Measurements from ENCODE around the gene POLR1E.

POLR1E gene

DNA sequence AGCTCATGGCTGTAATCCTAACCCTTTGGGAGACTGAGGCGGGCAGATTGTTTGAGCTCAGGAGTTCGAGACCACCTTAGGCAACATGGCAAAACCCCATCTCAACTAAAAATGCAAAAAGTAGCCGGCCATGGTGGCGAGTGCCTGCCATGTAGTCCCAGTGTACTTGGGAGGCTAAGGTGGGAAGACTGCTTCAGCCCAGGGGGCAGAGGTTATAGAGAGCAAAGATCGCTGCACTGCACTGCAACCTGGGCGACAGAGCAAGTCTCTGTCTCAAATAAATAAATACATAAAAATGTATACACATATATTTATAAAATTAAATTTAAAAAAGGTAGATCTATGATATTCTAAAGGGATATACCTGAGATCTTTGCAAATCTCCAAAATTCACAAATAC lies 39.9 kb upstream of the POLR1E start:
- no peaks in the 10 kb centered on the region for H3K4me1 ChIP-seq (ENCODE audit: control insufficient read depth, insufficient read depth, low read length, poor library complexity, severe bottlenecking)
- H3K27me3 ChIP-seq (replicated peaks; ENCODE audit: control insufficient read depth, insufficient read depth, low read length, poor library complexity, severe bottlenecking): no peaks in the 10 kb centered on the region
- no peaks in the 10 kb centered on the region for H3K9me3 ChIP-seq (ENCODE audit: control insufficient read depth, low read length)
- no peak overlapping the region for H3K27ac ChIP-seq (ENCODE audit: insufficient read depth, low read length, poor library complexity, severe bottlenecking)
- DNase-seq: no peak
- H3K4me3 ChIP-seq (ENCODE audit: insufficient read depth, low read depth, low read length, poor library complexity, severe bottlenecking): no peak overlapping the region
- H3K36me3 ChIP-seq (ENCODE audit: control insufficient read depth, insufficient read depth, low read length): peaks cover 16% of the 10 kb centered on the region

GRCh38 chr9:37446401-37446800 lies 39.3 kb upstream of the POLR1E start:
- H3K27ac ChIP-seq (ENCODE audit: insufficient read depth, low read length, poor library complexity, severe bottlenecking): no peak overlapping the region
- H3K9me3 ChIP-seq (ENCODE audit: control insufficient read depth, low read length): no peaks in the 10 kb centered on the region
- no peaks in the 10 kb centered on the region for H3K27me3 ChIP-seq (replicated peaks; ENCODE audit: control insufficient read depth, insufficient read depth, low read length, poor library complexity, severe bottlenecking)
- peaks cover 10% of the 10 kb centered on the region for H3K36me3 ChIP-seq (ENCODE audit: control insufficient read depth, insufficient read depth, low read length)
- no peak for DNase-seq
- H3K4me3 ChIP-seq (ENCODE audit: insufficient read depth, low read depth, low read length, poor library complexity, severe bottlenecking): no peak overlapping the region
- H3K4me1 ChIP-seq (ENCODE audit: control insufficient read depth, insufficient read depth, low read length, poor library complexity, severe bottlenecking): no peaks in the 10 kb centered on the region

GRCh38 chr9:37447111-37447510 lies 38.6 kb upstream of the POLR1E start:
- Histone ChIP-seq H3K36me3 (ENCODE audit: control insufficient read depth, insufficient read depth, low read length) (peaks cover 3% of the 10 kb centered on the region), H3K4me1 (ENCODE audit: control insufficient read depth, insufficient read depth, low read length, poor library complexity, severe bottlenecking) (no peaks in the 10 kb centered on the region), H3K27ac (ENCODE audit: insufficient read depth, low read length, poor library complexity, severe bottlenecking) (no peak overlapping the region), H3K9me3 (ENCODE audit: control insufficient read depth, low read length) (no peaks in the 10 kb centered on the region), H3K4me3 (ENCODE audit: insufficient read depth, low read depth, low read length, poor library complexity, severe bottlenecking) (no peak overlapping the region), H3K27me3 (replicated peaks; ENCODE audit: control insufficient read depth, insufficient read depth, low read length, poor library complexity, severe bottlenecking) (no peaks in the 10 kb centered on the region)
- DNase-seq: no peak

GRCh38 chr9:37449862-37450632 lies 35.7 kb upstream of the POLR1E start:
- Histone ChIP-seq H3K36me3 (ENCODE audit: control insufficient read depth, insufficient read depth, low read length) (no peaks in the 10 kb centered on the region), H3K9me3 (ENCODE audit: control insufficient read depth, low read length) (no peaks in the 10 kb centered on the region), H3K4me3 (ENCODE audit: insufficient read depth, low read depth, low read length, poor library complexity, severe bottlenecking) (no peak overlapping the region), H3K27ac (ENCODE audit: insufficient read depth, low read length, poor library complexity, severe bottlenecking) (no peak overlapping the region), H3K4me1 (ENCODE audit: control insufficient read depth, insufficient read depth, low read length, poor library complexity, severe bottlenecking) (no peaks in the 10 kb centered on the region), H3K27me3 (replicated peaks; ENCODE audit: control insufficient read depth, insufficient read depth, low read length, poor library complexity, severe bottlenecking) (no peaks in the 10 kb centered on the region)
- DNase-seq: no peak

GRCh38 chr9:37451628-37452027 lies 34.1 kb upstream of the POLR1E start:
- Histone ChIP-seq H3K27ac (ENCODE audit: insufficient read depth, low read length, poor library complexity, severe bottlenecking) (no peak overlapping the region), H3K36me3 (ENCODE audit: control insufficient read depth, insufficient read depth, low read length) (no peaks in the 10 kb centered on the region), H3K9me3 (ENCODE audit: control insufficient read depth, low read length) (no peaks in the 10 kb centered on the region), H3K4me3 (ENCODE audit: insufficient read depth, low read depth, low read length, poor library complexity, severe bottlenecking) (no peak overlapping the region), H3K27me3 (replicated peaks; ENCODE audit: control insufficient read depth, insufficient read depth, low read length, poor library complexity, severe bottlenecking) (no peaks in the 10 kb centered on the region), H3K4me1 (ENCODE audit: control insufficient read depth, insufficient read depth, low read length, poor library complexity, severe bottlenecking) (no peaks in the 10 kb centered on the region)
- no peak for DNase-seq

GRCh38 chr9:37452611-37453010 lies 33.1 kb upstream of the POLR1E start:
- H3K4me3 ChIP-seq (ENCODE audit: insufficient read depth, low read depth, low read length, poor library complexity, severe bottlenecking): no peak overlapping the region
- no peaks in the 10 kb centered on the region for H3K9me3 ChIP-seq (ENCODE audit: control insufficient read depth, low read length)
- no peak for DNase-seq
- H3K27ac ChIP-seq (ENCODE audit: insufficient read depth, low read length, poor library complexity, severe bottlenecking): no peak overlapping the region
- no peaks in the 10 kb centered on the region for H3K27me3 ChIP-seq (replicated peaks; ENCODE audit: control insufficient read depth, insufficient read depth, low read length, poor library complexity, severe bottlenecking)
- H3K4me1 ChIP-seq (ENCODE audit: control insufficient read depth, insufficient read depth, low read length, poor library complexity, severe bottlenecking): no peaks in the 10 kb centered on the region
- H3K36me3 ChIP-seq (ENCODE audit: control insufficient read depth, insufficient read depth, low read length): no peaks in the 10 kb centered on the region

DNA sequence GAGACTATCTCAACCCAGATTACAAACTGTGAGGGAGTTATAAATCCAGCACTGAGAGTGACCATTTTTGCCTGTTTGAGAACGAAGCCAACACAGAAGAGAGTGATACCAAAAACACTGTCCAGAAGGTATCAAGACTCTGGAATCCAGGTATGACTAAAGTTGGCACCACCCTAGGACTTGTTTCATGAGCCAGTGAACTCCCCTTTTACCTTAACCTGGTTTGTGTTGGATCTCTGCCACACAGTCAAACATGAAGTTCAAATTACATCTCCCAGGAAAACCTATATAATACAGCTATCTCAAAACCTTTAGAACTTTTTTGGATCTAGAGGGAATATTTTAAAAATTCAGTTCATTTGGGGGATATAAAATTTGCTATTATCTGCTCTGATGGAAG lies 31.9 kb upstream of the POLR1E start:
- H3K36me3 ChIP-seq (ENCODE audit: control insufficient read depth, insufficient read depth, low read length): no peaks in the 10 kb centered on the region
- H3K4me1 ChIP-seq (ENCODE audit: control insufficient read depth, insufficient read depth, low read length, poor library complexity, severe bottlenecking): no peaks in the 10 kb centered on the region
- H3K27ac ChIP-seq (ENCODE audit: insufficient read depth, low read length, poor library complexity, severe bottlenecking): no peak overlapping the region
- no peak for DNase-seq
- no peaks in the 10 kb centered on the region for H3K27me3 ChIP-seq (replicated peaks; ENCODE audit: control insufficient read depth, insufficient read depth, low read length, poor library complexity, severe bottlenecking)
- no peak overlapping the region for H3K4me3 ChIP-seq (ENCODE audit: insufficient read depth, low read depth, low read length, poor library complexity, severe bottlenecking)
- H3K9me3 ChIP-seq (ENCODE audit: control insufficient read depth, low read length): no peaks in the 10 kb centered on the region

DNA sequence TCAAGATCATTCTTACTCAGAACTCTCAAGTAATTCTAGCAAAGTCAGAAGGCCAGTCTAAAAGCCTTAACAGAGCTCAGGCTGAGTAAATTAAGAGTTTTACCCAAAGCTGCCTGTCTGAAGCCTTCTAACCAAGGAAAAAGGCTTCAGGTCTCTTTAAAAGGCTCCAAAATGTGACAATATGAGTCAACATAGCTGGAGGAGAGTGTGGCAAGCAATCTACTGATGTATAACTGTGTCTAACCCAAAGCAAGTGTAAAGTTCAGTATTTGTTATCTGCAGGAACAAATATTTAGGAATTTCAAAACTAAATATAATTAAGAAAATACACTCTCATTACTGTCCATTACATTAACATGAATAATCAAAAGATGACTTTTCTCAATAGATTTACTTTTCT lies 31.5 kb upstream of the POLR1E start:
- H3K36me3 ChIP-seq (ENCODE audit: control insufficient read depth, insufficient read depth, low read length): no peaks in the 10 kb centered on the region
- no peaks in the 10 kb centered on the region for H3K4me1 ChIP-seq (ENCODE audit: control insufficient read depth, insufficient read depth, low read length, poor library complexity, severe bottlenecking)
- H3K27me3 ChIP-seq (replicated peaks; ENCODE audit: control insufficient read depth, insufficient read depth, low read length, poor library complexity, severe bottlenecking): no peaks in the 10 kb centered on the region
- H3K27ac ChIP-seq (ENCODE audit: insufficient read depth, low read length, poor library complexity, severe bottlenecking): no peak overlapping the region
- H3K4me3 ChIP-seq (ENCODE audit: insufficient read depth, low read depth, low read length, poor library complexity, severe bottlenecking): no peak overlapping the region
- no peak for DNase-seq
- H3K9me3 ChIP-seq (ENCODE audit: control insufficient read depth, low read length): no peaks in the 10 kb centered on the region

DNA sequence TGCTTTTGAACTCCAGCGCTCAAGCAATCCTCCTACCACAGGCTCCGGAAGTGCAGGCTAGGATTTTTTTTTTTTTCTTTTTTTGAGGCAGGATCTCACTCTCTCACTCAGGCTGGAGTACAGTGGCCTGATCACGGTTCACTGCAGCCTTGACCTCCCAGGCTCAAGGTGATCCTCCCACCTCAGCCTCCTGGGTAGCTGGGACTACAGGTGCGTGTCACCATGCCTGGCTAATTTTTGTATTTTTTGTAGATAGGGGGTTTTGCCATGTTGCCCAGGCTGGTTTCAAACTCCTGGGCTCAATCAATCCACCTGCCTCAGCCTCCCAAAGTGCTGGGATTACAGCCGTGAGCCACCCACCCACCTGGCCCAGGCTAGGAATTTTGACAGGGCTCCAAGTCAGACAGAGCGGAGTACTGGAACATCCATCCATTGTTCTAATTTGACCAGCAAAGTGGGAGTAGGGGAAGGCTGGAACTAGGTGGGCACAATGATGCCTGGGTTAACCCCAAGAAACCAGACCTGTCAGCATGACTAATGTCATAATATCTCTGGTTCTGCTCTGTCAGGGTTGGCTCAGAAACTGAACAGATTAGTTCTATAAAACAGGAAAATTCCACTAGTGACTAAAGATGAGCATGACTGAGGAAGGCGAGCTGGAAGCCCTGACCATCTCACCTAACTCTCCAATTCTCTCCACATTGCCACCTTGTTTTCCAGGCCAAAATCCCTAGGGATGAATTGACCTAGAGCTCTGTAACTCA lies 29.7 kb upstream of the POLR1E start:
- Histone ChIP-seq H3K9me3 (ENCODE audit: control insufficient read depth, low read length) (no peaks in the 10 kb centered on the region), H3K27me3 (replicated peaks; ENCODE audit: control insufficient read depth, insufficient read depth, low read length, poor library complexity, severe bottlenecking) (no peaks in the 10 kb centered on the region), H3K4me3 (ENCODE audit: insufficient read depth, low read depth, low read length, poor library complexity, severe bottlenecking) (no peak overlapping the region), H3K4me1 (ENCODE audit: control insufficient read depth, insufficient read depth, low read length, poor library complexity, severe bottlenecking) (no peaks in the 10 kb centered on the region), H3K36me3 (ENCODE audit: control insufficient read depth, insufficient read depth, low read length) (no peaks in the 10 kb centered on the region), H3K27ac (ENCODE audit: insufficient read depth, low read length, poor library complexity, severe bottlenecking) (no peak overlapping the region)
- DNase-seq: no peak

DNA sequence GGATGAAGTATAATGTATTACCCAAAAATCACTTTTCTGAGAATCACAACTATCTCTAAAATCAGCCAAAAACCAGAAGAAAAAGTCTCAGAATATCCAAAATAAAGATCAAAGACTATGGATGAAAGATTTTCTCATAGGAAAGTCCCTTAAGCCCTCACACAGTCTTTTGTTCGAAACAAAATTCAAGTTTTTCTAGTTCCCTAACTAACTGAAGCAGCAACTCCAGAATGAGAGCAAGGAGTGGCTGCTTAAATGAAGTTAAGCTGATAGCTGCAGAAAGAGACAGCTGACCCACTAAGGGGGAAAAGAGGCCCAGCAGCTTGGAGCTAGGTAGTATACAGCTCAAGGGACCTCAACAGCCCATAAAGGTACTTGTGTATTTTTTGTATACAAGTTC lies 28.9 kb upstream of the POLR1E start:
- no peaks in the 10 kb centered on the region for H3K36me3 ChIP-seq (ENCODE audit: control insufficient read depth, insufficient read depth, low read length)
- H3K4me3 ChIP-seq (ENCODE audit: insufficient read depth, low read depth, low read length, poor library complexity, severe bottlenecking): no peak overlapping the region
- H3K9me3 ChIP-seq (ENCODE audit: control insufficient read depth, low read length): no peaks in the 10 kb centered on the region
- H3K27me3 ChIP-seq (replicated peaks; ENCODE audit: control insufficient read depth, insufficient read depth, low read length, poor library complexity, severe bottlenecking): no peaks in the 10 kb centered on the region
- no peak for DNase-seq
- no peaks in the 10 kb centered on the region for H3K4me1 ChIP-seq (ENCODE audit: control insufficient read depth, insufficient read depth, low read length, poor library complexity, severe bottlenecking)
- H3K27ac ChIP-seq (ENCODE audit: insufficient read depth, low read length, poor library complexity, severe bottlenecking): no peak overlapping the region

Measured in effector memory CD4-positive, alpha-beta T cell (primary cell).